ENCODE measurements around the gene GRIN2D. TPM values are rescaled to one million over a fixed set of nuclear protein-coding genes. Genes with fewer than 3 reads are reported as not detected.
A peak's percentile ranks its signal among the peaks of the same experiment; 100 is the strongest.

Gene GRIN2D
- total RNA-seq, 2 donors from 2014 or later = 0.68 TPM; not detected in 1

GRCh38 chr19:48443256-48443655 is 49.8 kb downstream of the GRIN2D start:
- Histone ChIP-seq H3K27ac (no peak overlapping the region), H3K27me3 (replicated peaks; ENCODE audit: insufficient read depth) (peaks cover 3% of the 10 kb centered on the region), H3K4me1 (ENCODE audit: control insufficient read depth in 1 of 2, low read depth in 2 of 2) (peaks cover 17 to 22% of the 10 kb centered on the region in 2 donors), H3K36me3 (peaks cover 2% of the 10 kb centered on the region), H3K9me3 (no peaks in the 10 kb centered on the region), H3K4me3 (peak overlapping the region; percentile 67)
- ATAC-seq (ENCODE audit: insufficient number of reproducible peaks, low FRiP score, low read depth) (no peak), DNase-seq (ENCODE audit: low spot score) (no peak)
- no peak for TF ChIP-seq CTCF (IDR thresholded peaks at IDR 0.05)

Other genes with a start within 250 kb of the GRIN2D start
- 10 to 100 TPM in 1 of 2 donors, 1 to 10 TPM in 1; 5.4 to 23.2 TPM for gene LIG1, start 223.3 kb upstream of the GRIN2D start, total RNA-seq
- 1 to 10 TPM; 4.4 to 9.3 TPM for gene ZSWIM9, start 223.0 kb upstream of the GRIN2D start, total RNA-seq
- 10 to 100 TPM; 40.8 to 50.9 TPM for gene CARD8, start 137.8 kb upstream of the GRIN2D start, total RNA-seq
- under 1 TPM in 1 of 2 donors, not detected in 1; 0.27 TPM for gene ZNF114, start 123.6 kb upstream of the GRIN2D start, total RNA-seq
- gene EMP3, start 68.1 kb upstream of the GRIN2D start, total RNA-seq = 10 to 100 TPM; 61.7 to 95.7 TPM
- gene TMEM143, start 29.7 kb upstream of the GRIN2D start, total RNA-seq = 10 to 100 TPM in 1 of 2 donors, 1 to 10 TPM in 1; 6.3 to 18.4 TPM
- gene SYNGR4, start 29.3 kb upstream of the GRIN2D start, total RNA-seq = not detected
- 10 to 100 TPM; 65.6 to 79.9 TPM for gene KDELR1, start 2.1 kb upstream of the GRIN2D start, total RNA-seq
- gene GRWD1, start 52.3 kb downstream of the GRIN2D start, total RNA-seq = 10 to 100 TPM; 17.5 to 38.3 TPM
- gene KCNJ14, start 61.9 kb downstream of the GRIN2D start, total RNA-seq = 1 to 10 TPM in 1 of 2 donors, under 1 TPM in 1; 0.27 to 1.2 TPM
- gene CYTH2, start 75.7 kb downstream of the GRIN2D start, total RNA-seq = 10 to 100 TPM; 50.6 to 79.4 TPM
- 1 to 10 TPM in 1 of 2 donors, under 1 TPM in 1; 0.41 to 4.5 TPM for gene LMTK3, start 118.2 kb downstream of the GRIN2D start, total RNA-seq
- gene SULT2B1, start 158.5 kb downstream of the GRIN2D start, total RNA-seq = not detected
- not detected for gene SPACA4, start 213.1 kb downstream of the GRIN2D start, total RNA-seq
- gene FAM83E, start 221.4 kb downstream of the GRIN2D start, total RNA-seq = 1 to 10 TPM in 1 of 2 donors, not detected in 1; 2.0 TPM
- gene RPL18, start 225.5 kb downstream of the GRIN2D start, total RNA-seq = 1,000 to 10,000 TPM; 1,120 to 1,389 TPM
- 10 to 100 TPM; 16.2 to 49.0 TPM for gene SPHK2, start 225.8 kb downstream of the GRIN2D start, total RNA-seq
- gene DBP, start 243.7 kb downstream of the GRIN2D start, total RNA-seq = 10 to 100 TPM in 1 of 2 donors, 1 to 10 TPM in 1; 3.9 to 15.0 TPM

Data from thoracic aorta (tissue), 2 donors.